ENCODE measurements around the gene TMEM44.

DNA sequence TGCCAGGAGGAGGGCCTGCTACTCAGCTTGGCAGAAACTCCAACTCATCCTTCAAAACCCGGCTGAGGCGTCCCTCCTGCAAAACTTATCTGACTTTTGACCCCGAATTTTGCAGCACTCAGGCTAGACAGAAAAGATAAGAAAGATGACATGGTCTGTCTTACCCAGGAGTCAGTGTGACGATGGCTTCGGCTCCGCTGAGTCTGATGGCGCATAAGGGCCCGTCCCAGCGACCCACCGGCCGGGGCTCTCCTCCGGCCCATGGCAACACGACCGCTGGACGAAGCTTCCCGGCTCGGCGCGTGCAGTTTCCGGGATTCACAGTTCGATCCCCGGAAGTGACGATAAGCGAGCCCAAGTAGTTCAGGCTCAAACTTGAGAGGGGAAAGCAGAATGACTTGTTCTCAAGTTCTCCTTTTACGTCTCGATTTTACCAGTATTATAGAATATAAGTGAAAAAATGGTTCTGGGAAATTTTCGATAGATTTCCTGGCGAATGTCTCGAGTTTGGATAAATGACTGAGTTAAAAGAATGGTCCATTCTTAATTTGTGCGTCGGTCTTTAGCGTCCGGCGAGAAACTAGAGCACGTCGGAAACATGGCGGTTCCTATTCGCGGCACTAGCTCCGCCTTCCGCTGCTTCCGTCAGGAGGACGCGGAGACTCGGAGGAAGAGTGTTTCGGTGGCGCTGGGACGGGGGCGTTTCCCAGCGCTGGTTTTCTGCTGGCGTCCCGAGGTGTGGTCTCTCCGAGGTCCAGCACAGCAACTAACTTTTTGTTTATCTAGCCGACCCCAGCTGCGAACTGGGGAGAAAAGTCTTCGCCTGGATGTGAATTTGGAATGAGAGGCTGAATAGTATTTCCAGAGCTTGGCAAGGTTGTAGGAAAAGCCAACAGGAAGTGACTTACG, 38.9 kb upstream of the TMEM44 start, which contains the start of gene LSG1:
- TF ChIP-seq CTCF (IDR thresholded peaks at IDR 0.05) (no peak), EZH2 (IDR thresholded peaks at IDR 0.05) (peak; percentile 32), EZH2phosphoT487 (IDR thresholded peaks at IDR 0.05) (no peak)
